SK-N-MC (cell line): ENCODE data around the gene HIRA.

ENCODE experiments used
- DNase-seq: peaks from one replicate; pipeline ENCODE4 v3.0.0-alpha.2; 2011; ENCODE audit warnings: low read depth, low spot score
- H3K27ac ChIP-seq: fragments of 200-600 bp; sonication (generic); 2 replicates; pipeline ENCODE4 v1.5.1; 2016; ENCODE audit warnings: mixed run types
- H3K36me3 ChIP-seq: fragments of 200-600 bp; sonication (generic); 2 replicates; pipeline ENCODE4 v1.6.1; 2017; ENCODE audit warnings: antibody characterized with exemption, low read length, mixed read lengths; ENCODE audit not compliant: insufficient read depth
- H3K4me3 ChIP-seq: fragments of 200-600 bp; sonication (generic); 2 replicates; pipeline ENCODE4 v1.5.1; 2016
- H3K9ac ChIP-seq: fragments of 200-600 bp; sonication (generic); 2 replicates; pipeline ENCODE4 v1.8.0; 2017; ENCODE audit warnings: mixed run types, mixed read lengths; ENCODE audit not compliant: insufficient read length
- H3K9me3 ChIP-seq: fragments of 200-600 bp; sonication (generic); 2 replicates; pipeline ENCODE4 v1.6.1; 2017; ENCODE audit warnings: low read depth, mild to moderate bottlenecking, antibody characterized with exemption, low read length, moderate library complexity, mixed read lengths
- EZH2 ChIP-seq: fragments of 200-600 bp; sonication (generic); IDR thresholded peaks from one replicate; pipeline ENCODE4 v1.6.1; 2017; ENCODE audit warnings: antibody characterized with exemption
- FOXP2 ChIP-seq: optimal IDR thresholded peaks from 2 replicates; pipeline ENCODE3; 2011; ENCODE audit warnings: mild to moderate bottlenecking, moderate library complexity; ENCODE audit not compliant: insufficient read depth; ENCODE audit errors: extremely low read length, control extremely low read depth
- POLR2AphosphoS5 ChIP-seq: IDR thresholded peaks from 2 replicates; pipeline ENCODE4 v1.6.1; 2012; ENCODE audit warnings: mild to moderate bottlenecking, low read depth, low read length, borderline replicate concordance

HIRA gene

DNA sequence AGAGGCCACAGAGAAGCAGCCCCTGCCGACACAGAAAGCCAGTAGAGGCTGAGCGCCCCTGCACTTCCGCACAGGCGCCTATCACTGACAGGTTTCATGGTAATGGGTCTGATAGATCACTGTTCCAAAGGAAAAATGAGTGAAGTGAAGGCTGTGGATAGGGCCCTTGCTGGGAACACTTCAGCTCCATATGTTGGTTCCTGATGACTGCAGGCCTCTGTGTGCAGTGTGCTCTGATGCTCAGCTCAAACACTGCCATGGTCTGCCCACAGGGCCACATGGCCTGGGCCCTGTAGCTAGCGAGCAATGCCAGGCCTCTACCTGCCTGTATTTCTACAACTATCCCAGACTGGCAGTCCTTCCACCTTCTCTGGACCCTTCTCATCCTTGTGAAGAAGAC is 77.3 kb downstream of the HIRA start:
- H3K36me3 ChIP-seq = peaks cover 55% of the 10 kb centered on the region; the same call in 1 of the 2 replicates
- H3K9ac ChIP-seq = no peak overlapping the region
- no peak overlapping the region for H3K27ac ChIP-seq
- no peak for DNase-seq
- H3K9me3 ChIP-seq = no peaks in the 10 kb centered on the region
- TF ChIP-seq FOXP2 (no peak), POLR2AphosphoS5 (no peak), EZH2 (no peak)
- H3K4me3 ChIP-seq = no peak overlapping the region

- H3K9ac ChIP-seq = no peak overlapping the region
- no peak for DNase-seq
- H3K4me3 ChIP-seq = no peak overlapping the region
- no peak overlapping the region for H3K27ac ChIP-seq
- H3K9me3 ChIP-seq = no peaks in the 10 kb centered on the region
- TF ChIP-seq EZH2 (no peak), POLR2AphosphoS5 (no peak), FOXP2 (no peak)
- peaks cover 48% of the 10 kb centered on the region; the same call in 1 of the 2 replicates for H3K36me3 ChIP-seq
These were observed 78.0 kb downstream of the HIRA start for GRCh38 chr22:19353363-19354131.

DNA sequence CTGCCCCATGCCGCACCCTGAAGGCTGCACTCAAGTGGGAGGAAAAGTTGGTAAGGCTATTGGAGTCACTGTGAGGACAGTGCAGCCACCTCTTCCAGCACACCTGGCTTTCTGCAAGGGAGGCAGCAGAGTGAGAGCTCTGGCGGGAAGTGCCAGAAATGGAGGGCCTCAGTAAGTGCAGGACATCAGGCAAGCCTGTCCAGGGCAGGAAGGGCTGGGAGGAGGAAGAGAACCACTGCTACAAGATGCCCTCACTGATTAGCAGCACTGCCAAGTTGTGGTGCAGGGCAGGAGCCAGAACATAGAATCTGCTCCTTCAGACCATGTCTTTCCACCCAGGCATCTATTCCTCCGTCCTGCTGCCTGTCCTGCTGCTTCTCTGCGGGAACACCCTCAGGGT is 78.8 kb downstream of the HIRA start:
- H3K9ac ChIP-seq = no peak overlapping the region
- H3K27ac ChIP-seq = no peak overlapping the region
- no peak for DNase-seq
- H3K9me3 ChIP-seq = no peaks in the 10 kb centered on the region
- H3K4me3 ChIP-seq = no peak overlapping the region
- TF ChIP-seq FOXP2 (no peak), EZH2 (no peak), POLR2AphosphoS5 (no peak)
- peaks cover 44% of the 10 kb centered on the region; the same call in 1 of the 2 replicates for H3K36me3 ChIP-seq

GRCh38 chr22:19352217-19352616 is 79.3 kb downstream of the HIRA start:
- no peak for DNase-seq
- H3K4me3 ChIP-seq = no peak overlapping the region
- no peak overlapping the region for H3K9ac ChIP-seq
- peaks cover 44% of the 10 kb centered on the region; the same call in 1 of the 2 replicates for H3K36me3 ChIP-seq
- no peak overlapping the region for H3K27ac ChIP-seq
- H3K9me3 ChIP-seq = no peaks in the 10 kb centered on the region
- no peak for TF ChIP-seq POLR2AphosphoS5
- no peak for TF ChIP-seq FOXP2
- TF ChIP-seq EZH2 = no peak

DNA sequence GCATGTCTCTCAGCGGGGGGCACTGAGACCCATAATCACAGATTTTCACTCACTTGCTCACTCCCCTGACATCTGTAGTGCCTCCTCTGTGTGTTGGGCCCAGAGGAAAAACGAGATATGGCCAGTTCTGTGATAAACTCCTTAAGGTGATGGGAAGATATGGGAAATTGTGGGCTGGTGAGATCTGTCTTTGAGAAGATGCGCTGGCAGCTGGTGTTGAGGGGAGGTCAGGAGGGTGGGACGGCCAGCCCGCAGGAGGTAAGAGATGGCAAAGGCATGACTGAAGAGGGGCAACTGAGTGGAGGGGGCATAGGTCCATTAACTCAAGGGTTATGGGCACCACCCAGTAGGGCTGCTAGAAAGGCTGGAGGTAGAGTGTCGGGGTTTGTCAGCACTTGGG is 79.9 kb downstream of the HIRA start:
- Histone ChIP-seq H3K9me3 (no peaks in the 10 kb centered on the region), H3K9ac (no peak overlapping the region), H3K27ac (no peak overlapping the region), H3K36me3 (peaks cover 45% of the 10 kb centered on the region; the same call in 1 of the 2 replicates), H3K4me3 (no peak overlapping the region)
- no peak for DNase-seq
- TF ChIP-seq POLR2AphosphoS5 (no peak), FOXP2 (no peak), EZH2 (no peak)

GRCh38 chr22:19350947-19351346 is 80.6 kb downstream of the HIRA start:
- no peaks in the 10 kb centered on the region for H3K9me3 ChIP-seq
- no peak for DNase-seq
- TF ChIP-seq FOXP2 (no peak), POLR2AphosphoS5 (no peak), EZH2 (no peak)
- H3K4me3 ChIP-seq = no peak overlapping the region
- no peak overlapping the region for H3K9ac ChIP-seq
- H3K36me3 ChIP-seq = peaks cover 47% of the 10 kb centered on the region
- H3K27ac ChIP-seq = no peak overlapping the region

DNA sequence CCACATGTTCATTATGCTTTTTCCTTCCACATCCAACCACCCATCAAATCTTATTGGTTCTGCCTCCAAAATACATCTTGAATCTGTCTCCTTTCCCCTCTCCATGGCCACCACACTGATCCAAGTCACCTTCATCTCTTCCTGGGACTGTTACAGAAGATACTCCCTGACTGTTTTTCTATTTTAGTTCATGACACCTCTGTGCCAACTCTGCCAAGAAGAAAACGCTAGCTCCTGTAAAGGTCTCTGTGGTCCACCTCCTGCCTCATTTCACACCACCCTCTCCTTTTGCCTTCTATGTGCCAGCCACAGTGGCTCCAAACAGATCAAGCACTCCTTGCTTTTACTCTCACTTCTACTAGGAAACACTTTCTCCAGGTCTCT is 81.1 kb downstream of the HIRA start:
- no peak for TF ChIP-seq POLR2AphosphoS5
- no peak for TF ChIP-seq FOXP2
- no peak for TF ChIP-seq EZH2
- no peak for DNase-seq
- Histone ChIP-seq H3K36me3 (peaks cover 48% of the 10 kb centered on the region), H3K4me3 (no peak overlapping the region), H3K9me3 (no peaks in the 10 kb centered on the region), H3K27ac (no peak overlapping the region), H3K9ac (no peak overlapping the region)

GRCh38 chr22:19349778-19350475 is 81.6 kb downstream of the HIRA start:
- no peak for DNase-seq
- TF ChIP-seq POLR2AphosphoS5 (no peak), EZH2 (no peak), FOXP2 (no peak)
- Histone ChIP-seq H3K4me3 (no peak overlapping the region), H3K36me3 (peaks cover 50% of the 10 kb centered on the region), H3K9ac (no peak overlapping the region), H3K9me3 (no peaks in the 10 kb centered on the region), H3K27ac (no peak overlapping the region)
